NCI-H1048 (cell line): ENCODE data around the gene TEK.
"Not testable (repeated sequence)": the region's sequence is repeated elsewhere in the genome, so short reads cannot be mapped to it uniquely, and the experiment has no call there.

ENCODE experiments used
- DNase-seq: peaks from one replicate; lab custom pipeline; 2025; lab: John Stamatoyannopoulos, UW

The TEK gene

DNA sequence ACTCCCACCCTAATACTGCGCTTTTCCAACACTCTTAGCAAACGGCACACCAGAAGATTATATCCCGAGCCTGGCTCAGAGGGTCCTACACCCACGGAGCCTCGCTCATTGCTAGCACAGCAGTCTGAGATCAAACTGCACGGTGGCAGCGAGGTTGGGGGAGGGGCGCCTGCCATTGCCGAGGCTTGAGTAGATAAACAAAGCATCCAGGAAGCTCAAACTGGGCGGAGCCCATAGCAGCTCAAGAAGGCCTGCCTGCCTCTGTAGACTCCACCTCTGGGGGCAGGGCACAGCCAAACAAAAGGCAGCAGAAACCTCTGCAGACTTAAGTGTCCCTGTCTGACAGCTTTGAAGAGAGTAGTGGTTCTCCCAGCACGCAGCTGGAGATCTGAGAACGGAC, 130.6 kb downstream of the TEK start:
- DNase-seq = not testable (repeated sequence)

DNA sequence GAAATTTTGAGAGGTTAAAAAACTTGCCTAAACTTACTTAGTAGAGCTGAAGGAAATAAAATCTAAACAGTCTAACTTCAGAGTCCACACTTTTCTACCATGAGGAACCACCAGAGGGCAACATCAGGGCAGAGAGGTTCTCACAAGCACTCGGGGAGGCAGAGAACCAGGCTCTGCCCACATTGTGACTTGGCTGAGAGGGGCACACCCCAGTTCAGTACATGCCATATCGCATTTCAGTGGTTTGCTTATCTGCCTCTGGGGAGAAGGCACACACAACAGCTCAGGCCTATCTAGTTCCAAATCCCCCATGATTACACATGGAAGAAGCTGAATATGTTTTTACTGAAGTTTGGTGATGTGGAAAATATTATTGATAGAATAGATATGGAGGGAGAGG, 138.7 kb downstream of the TEK start:
- no peak for DNase-seq

DNA sequence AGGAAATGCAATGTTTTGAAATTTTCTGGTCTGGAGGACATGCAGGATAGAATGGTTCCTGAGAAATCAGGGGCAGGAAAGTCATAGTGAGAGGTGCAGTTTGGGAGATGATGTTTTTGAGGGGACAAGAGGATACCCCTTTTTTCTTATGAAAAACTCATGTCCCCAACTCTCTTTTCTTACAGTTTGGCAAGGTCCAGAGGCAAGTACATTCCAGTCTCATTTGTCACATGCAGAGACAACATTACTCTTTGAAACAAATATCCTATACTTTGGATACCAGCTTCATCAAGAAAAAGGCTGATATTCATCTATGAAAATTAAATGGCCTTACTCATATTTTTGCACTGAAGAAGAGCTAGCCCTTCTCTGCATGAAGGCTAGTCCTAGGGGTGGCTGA, 139.7 kb downstream of the TEK start:
- no peak for DNase-seq

DNA sequence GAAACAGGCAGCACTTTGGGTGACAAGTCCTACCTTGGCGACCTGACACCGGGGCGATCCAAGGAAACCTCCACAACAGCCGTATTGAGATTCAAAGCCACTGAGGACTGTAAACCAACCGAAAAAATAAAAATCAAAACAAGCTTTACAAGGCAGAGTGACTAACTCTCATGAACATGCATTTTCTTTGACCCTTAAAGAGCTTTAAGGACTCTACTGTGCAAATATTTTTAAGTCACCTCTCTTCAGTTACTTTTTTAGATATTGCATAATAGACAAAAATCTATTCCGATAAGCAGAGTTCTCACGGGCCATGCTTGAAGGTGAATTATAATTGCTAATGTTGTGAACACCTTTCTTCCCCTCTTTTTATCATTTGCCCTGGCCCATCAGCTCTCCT, 149.6 kb downstream of the TEK start:
- no peak for DNase-seq

DNA sequence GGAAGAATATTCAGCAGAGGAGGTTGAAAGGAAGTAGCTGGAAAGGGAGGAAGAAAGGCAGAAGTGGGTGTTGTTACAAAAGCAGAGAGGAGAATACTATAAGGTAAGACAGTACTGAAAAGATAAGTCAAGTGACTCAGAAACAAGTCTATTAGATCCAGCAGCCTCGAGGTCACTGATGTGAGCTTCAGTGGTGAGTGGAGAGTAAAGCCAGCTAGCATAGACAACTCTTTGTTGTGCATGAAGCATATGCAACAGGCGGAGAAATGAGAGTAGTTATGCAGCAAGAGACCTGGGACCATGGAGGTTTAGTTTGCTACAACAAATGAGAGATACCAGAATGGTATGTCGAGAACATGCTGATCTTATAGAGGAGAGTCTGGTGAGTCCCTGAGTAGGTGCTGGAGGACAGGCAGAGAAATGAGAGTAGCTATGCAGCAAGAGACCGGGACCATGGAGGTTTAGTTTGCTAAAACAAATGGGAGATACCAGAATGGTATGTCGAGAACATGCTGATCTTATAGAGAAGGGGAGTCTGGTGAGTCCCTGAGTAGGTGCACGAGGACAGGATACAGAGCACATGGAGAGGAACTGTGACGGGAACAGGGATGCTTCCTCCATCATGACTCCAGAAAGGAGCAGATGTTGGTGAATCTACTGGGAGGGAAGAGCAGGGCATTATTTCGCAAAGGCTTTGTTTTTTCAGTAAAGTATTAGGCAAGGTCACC, 151.9 kb downstream of the TEK start:
- no peak for DNase-seq

- DNase-seq = no peak
These were observed 152.6 kb downstream of the TEK start for GRCh38 chr9:27261517-27262211.

- DNase-seq = no peak
These were observed 163.1 kb downstream of the TEK start for GRCh38 chr9:27272103-27272502.

- no peak for DNase-seq
These were observed 164.2 kb downstream of the TEK start for GRCh38 chr9:27273186-27273585.

- peak; percentile 37 for DNase-seq
These were observed 167.4 kb downstream of the TEK start for GRCh38 chr9:27276193-27277030.

DNA sequence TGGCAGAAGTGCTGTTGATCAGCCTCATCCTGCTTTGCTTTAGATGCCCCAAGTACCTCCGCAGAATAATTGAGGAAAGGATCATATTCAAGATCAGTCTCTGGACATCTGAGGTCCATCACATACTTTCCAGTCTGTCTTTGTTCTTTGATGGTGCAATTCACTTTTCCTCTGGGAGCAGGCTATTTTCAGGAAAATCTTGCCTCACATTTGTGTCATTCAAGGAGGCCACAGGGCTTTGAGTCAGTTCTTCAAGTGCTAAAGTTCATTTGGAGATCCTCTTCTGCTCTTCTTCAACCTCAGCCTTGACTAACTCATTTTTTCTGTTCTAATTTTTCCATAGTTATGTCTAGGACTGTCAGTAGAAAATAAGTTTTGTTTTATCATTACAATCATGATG, 169.3 kb downstream of the TEK start:
- DNase-seq = no peak

DNA sequence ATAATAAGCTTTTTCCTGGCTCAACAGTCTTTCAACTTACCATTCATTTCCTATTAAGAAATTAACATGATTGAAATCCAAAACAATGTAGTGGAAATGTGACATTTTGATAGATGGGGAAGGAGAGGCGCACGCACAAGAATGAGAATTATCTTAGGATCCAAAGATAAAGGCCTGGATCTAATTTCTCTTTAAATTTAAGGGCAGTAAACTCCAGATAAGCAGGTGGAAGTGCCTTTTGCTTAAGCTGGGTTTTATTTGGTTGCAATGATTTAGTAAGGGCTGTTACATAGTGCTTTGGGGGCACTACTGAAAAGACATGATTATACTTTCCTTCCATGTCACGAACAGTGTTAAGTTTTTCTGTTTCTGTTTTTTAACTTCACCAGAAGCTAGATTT, 170.6 kb downstream of the TEK start:
- no peak for DNase-seq
